Stimulated activated naive CD8-positive, alpha-beta T cell treated with anti-CD3 and anti-CD28 coated beads, Interleukin-15, amount 100 ng/mL, for 72 hours (primary cell): ENCODE results near the gene PXYLP1.

Experiments
- ATAC-seq: fragments of 150-1000 bp; cut with Tn5 transposase; 2 replicates; pipeline ENCODE4 v1.10.0; 2021; ENCODE audit warnings: mild to moderate bottlenecking, moderate library complexity
- DNase-seq, 2 donors: peaks; one replicate each; pipeline ENCODE4 v3.0.0; 2021 to 2022
- H3K27ac Mint-ChIP-seq, 2 donors: one replicate each; pipeline ENCODE4 v1.8.0; 2022; ENCODE audit warnings: mild to moderate bottlenecking in 2 of 2, mixed read lengths in 2 of 2, moderate library complexity in 2 of 2
- H3K27me3 Mint-ChIP-seq: one replicate; pipeline ENCODE4 v1.8.0; 2022; ENCODE audit warnings: mixed read lengths
- H3K4me1 Mint-ChIP-seq: one replicate; pipeline ENCODE4 v1.8.0; 2022; ENCODE audit warnings: mild to moderate bottlenecking, mixed read lengths
- H3K4me3 Mint-ChIP-seq, 2 donors: one replicate each; pipeline ENCODE4 v1.8.0; 2022; ENCODE audit warnings: mild to moderate bottlenecking in 2 of 2, mixed read lengths in 2 of 2, moderate library complexity in 1 of 2
- H3K9me3 Mint-ChIP-seq, 2 donors: one replicate each; pipeline ENCODE4 v1.8.0; 2022; ENCODE audit warnings: mixed read lengths in 2 of 2

The PXYLP1 gene

GRCh38 chr3:141253811-141254210 is 22.2 kb downstream of the PXYLP1 start:
- DNase-seq (no peak), ATAC-seq (no peak)
- Mint-ChIP-seq H3K4me3 (no peak overlapping the region), H3K9me3 (no peaks in the 10 kb centered on the region), H3K27ac (peak overlapping the region in 1 of 2 donors; percentile 15), H3K4me1 (peaks cover 40% of the 10 kb centered on the region), H3K27me3 (no peaks in the 10 kb centered on the region)

- DNase-seq (no peak), ATAC-seq (no peak)
- H3K27ac Mint-ChIP-seq = no peak overlapping the region
- H3K9me3 Mint-ChIP-seq = no peaks in the 10 kb centered on the region
- H3K27me3 Mint-ChIP-seq = no peaks in the 10 kb centered on the region
- peak overlapping the region in 1 of 2 donors; percentile 10 for H3K4me3 Mint-ChIP-seq
- H3K4me1 Mint-ChIP-seq = peaks cover 43% of the 10 kb centered on the region
Observed at GRCh38 chr3:141255137-141255845, 23.7 kb downstream of the PXYLP1 start.

- peak in 1 of 2 donors; percentile 66 for DNase-seq
- H3K27ac Mint-ChIP-seq = peak overlapping the region; percentile 15 to 43
- ATAC-seq = peak; percentile 93
- H3K4me3 Mint-ChIP-seq = peak overlapping the region; percentile 49 to 60
- H3K4me1 Mint-ChIP-seq = peaks cover 45% of the 10 kb centered on the region
- no peaks in the 10 kb centered on the region for H3K9me3 Mint-ChIP-seq
- H3K27me3 Mint-ChIP-seq = no peaks in the 10 kb centered on the region
Observed at GRCh38 chr3:141255846-141256261, 24.2 kb downstream of the PXYLP1 start.

- ATAC-seq (no peak), DNase-seq (no peak)
- H3K9me3 Mint-ChIP-seq = no peaks in the 10 kb centered on the region
- no peak overlapping the region for H3K4me3 Mint-ChIP-seq
- H3K27me3 Mint-ChIP-seq = no peaks in the 10 kb centered on the region
- H3K4me1 Mint-ChIP-seq = peaks cover 55% of the 10 kb centered on the region
- no peak overlapping the region for H3K27ac Mint-ChIP-seq
Observed at GRCh38 chr3:141256820-141257219, 25.2 kb downstream of the PXYLP1 start.

GRCh38 chr3:141257961-141258360 is 26.3 kb downstream of the PXYLP1 start:
- DNase-seq (peak in 1 of 2 donors; percentile 35), ATAC-seq (peak; percentile 30)
- Mint-ChIP-seq H3K4me1 (peaks cover 64% of the 10 kb centered on the region), H3K9me3 (no peaks in the 10 kb centered on the region), H3K4me3 (no peak overlapping the region), H3K27me3 (no peaks in the 10 kb centered on the region), H3K27ac (no peak overlapping the region)

GRCh38 chr3:141258973-141259372 is 27.3 kb downstream of the PXYLP1 start:
- no peak for DNase-seq

GRCh38 chr3:141259821-141260629 is 28.4 kb downstream of the PXYLP1 start:
- no peak overlapping the region for H3K27ac Mint-ChIP-seq
- H3K4me1 Mint-ChIP-seq = peaks cover 63% of the 10 kb centered on the region
- ATAC-seq = no peak
- H3K27me3 Mint-ChIP-seq = no peaks in the 10 kb centered on the region
- no peaks in the 10 kb centered on the region for H3K9me3 Mint-ChIP-seq
- no peak for DNase-seq
- H3K4me3 Mint-ChIP-seq = no peak overlapping the region

More at GRCh38 chr3:141258973-141259372, 27.3 kb downstream of the PXYLP1 start:
- no peak for ATAC-seq
- no peak overlapping the region for H3K27ac Mint-ChIP-seq
- H3K4me3 Mint-ChIP-seq = no peak overlapping the region
- H3K4me1 Mint-ChIP-seq = peaks cover 64% of the 10 kb centered on the region
- no peaks in the 10 kb centered on the region for H3K27me3 Mint-ChIP-seq
- no peaks in the 10 kb centered on the region for H3K9me3 Mint-ChIP-seq

- Mint-ChIP-seq H3K4me3 (no peak overlapping the region), H3K4me1 (peaks cover 60% of the 10 kb centered on the region), H3K9me3 (no peaks in the 10 kb centered on the region), H3K27me3 (no peaks in the 10 kb centered on the region), H3K27ac (no peak overlapping the region)
- ATAC-seq (no peak), DNase-seq (no peak)
Observed at GRCh38 chr3:141260630-141260927, 29.0 kb downstream of the PXYLP1 start.

- peak; percentile 74 for ATAC-seq
- no peak for DNase-seq
- H3K4me3 Mint-ChIP-seq = no peak overlapping the region
- H3K4me1 Mint-ChIP-seq = peaks cover 60% of the 10 kb centered on the region
- peak overlapping the region in 1 of 2 donors; percentile 52 for H3K27ac Mint-ChIP-seq
- no peaks in the 10 kb centered on the region for H3K27me3 Mint-ChIP-seq
- H3K9me3 Mint-ChIP-seq = no peaks in the 10 kb centered on the region
Observed at GRCh38 chr3:141261472-141262307, 30.1 kb downstream of the PXYLP1 start.

GRCh38 chr3:141262308-141262705 is 30.7 kb downstream of the PXYLP1 start:
- DNase-seq (no peak), ATAC-seq (no peak)
- Mint-ChIP-seq H3K27ac (peak overlapping the region in 1 of 2 donors; percentile 42), H3K4me1 (peaks cover 61% of the 10 kb centered on the region), H3K27me3 (no peaks in the 10 kb centered on the region), H3K4me3 (peak overlapping the region in 1 of 2 donors; percentile 23), H3K9me3 (no peaks in the 10 kb centered on the region)

- H3K4me1 Mint-ChIP-seq = peaks cover 52% of the 10 kb centered on the region
Observed at GRCh38 chr3:141266186-141266585, 34.6 kb downstream of the PXYLP1 start.

GRCh38 chr3:141266797-141267555 is 35.4 kb downstream of the PXYLP1 start:
- H3K9me3 Mint-ChIP-seq = no peaks in the 10 kb centered on the region
- peak overlapping the region; percentile 92 to 96 for H3K27ac Mint-ChIP-seq
- peaks cover 44% of the 10 kb centered on the region for H3K4me1 Mint-ChIP-seq
- peak overlapping the region; percentile 81 to 91 for H3K4me3 Mint-ChIP-seq
- DNase-seq (peak; percentile 47), ATAC-seq (peak; percentile 86)
- H3K27me3 Mint-ChIP-seq = no peaks in the 10 kb centered on the region

More at GRCh38 chr3:141266186-141266585, 34.6 kb downstream of the PXYLP1 start:
- H3K4me3 Mint-ChIP-seq = peak overlapping the region; percentile 81 to 91
- no peaks in the 10 kb centered on the region for H3K27me3 Mint-ChIP-seq
- H3K9me3 Mint-ChIP-seq = no peaks in the 10 kb centered on the region
- ATAC-seq (no peak), DNase-seq (no peak)
- peak overlapping the region; percentile 93 to 96 for H3K27ac Mint-ChIP-seq

- DNase-seq = no peak
- H3K27me3 Mint-ChIP-seq = no peaks in the 10 kb centered on the region
Observed at GRCh38 chr3:141267629-141268028, 36.0 kb downstream of the PXYLP1 start.

GRCh38 chr3:141268306-141268705 is 36.7 kb downstream of the PXYLP1 start:
- DNase-seq (no peak), ATAC-seq (no peak)
- no peaks in the 10 kb centered on the region for H3K27me3 Mint-ChIP-seq
- H3K9me3 Mint-ChIP-seq = no peaks in the 10 kb centered on the region
- peak overlapping the region; percentile 81 to 91 for H3K4me3 Mint-ChIP-seq
- H3K4me1 Mint-ChIP-seq = peaks cover 42% of the 10 kb centered on the region
- H3K27ac Mint-ChIP-seq = peak overlapping the region; percentile 92 to 96

More at GRCh38 chr3:141267629-141268028, 36.0 kb downstream of the PXYLP1 start:
- no peaks in the 10 kb centered on the region for H3K9me3 Mint-ChIP-seq
- no peak for ATAC-seq
- H3K27ac Mint-ChIP-seq = peak overlapping the region; percentile 92 to 96
- H3K4me1 Mint-ChIP-seq = peaks cover 39% of the 10 kb centered on the region
- peak overlapping the region; percentile 81 to 91 for H3K4me3 Mint-ChIP-seq

GRCh38 chr3:141268791-141269190 is 37.2 kb downstream of the PXYLP1 start:
- no peak for ATAC-seq
- H3K9me3 Mint-ChIP-seq = no peaks in the 10 kb centered on the region
- DNase-seq = no peak
- H3K27ac Mint-ChIP-seq = no peak overlapping the region
- peaks cover 47% of the 10 kb centered on the region for H3K4me1 Mint-ChIP-seq
- no peaks in the 10 kb centered on the region for H3K27me3 Mint-ChIP-seq
- H3K4me3 Mint-ChIP-seq = no peak overlapping the region
